Cardiac fibroblast (primary cell): ENCODE data around the gene KRTAP4-8.
"Not testable (repeated sequence)": the region's sequence is repeated elsewhere in the genome, so short reads cannot be mapped to it uniquely, and the experiment has no call there.

Source experiments
- DNase-seq, 2 donors: peaks; one replicate each; pipeline versions ENCODE4 v3.0.0 to v3.0.0-alpha.2; 2010; ENCODE audit warnings: low read depth in 2 of 2
- H3K4me3 ChIP-seq, 2 donors: replicated peaks in 1 of 2; 1 replicate in 1 of 2; 2 replicates in 1 of 2; pipeline ENCODE4 v1.5.1; 2011; ENCODE audit warnings: low read depth in 2 of 2, low read length in 2 of 2, mild to moderate bottlenecking in 2 of 2, moderate library complexity in 1 of 2
- TF ChIP-seq, protein P1 (sequence below): IDR thresholded peaks from one replicate; pipeline ENCODE4 v1.5.1; 2011; ENCODE audit warnings: low read depth, mild to moderate bottlenecking, low read length, inconsistent platforms

The KRTAP4-8 gene

DNA sequence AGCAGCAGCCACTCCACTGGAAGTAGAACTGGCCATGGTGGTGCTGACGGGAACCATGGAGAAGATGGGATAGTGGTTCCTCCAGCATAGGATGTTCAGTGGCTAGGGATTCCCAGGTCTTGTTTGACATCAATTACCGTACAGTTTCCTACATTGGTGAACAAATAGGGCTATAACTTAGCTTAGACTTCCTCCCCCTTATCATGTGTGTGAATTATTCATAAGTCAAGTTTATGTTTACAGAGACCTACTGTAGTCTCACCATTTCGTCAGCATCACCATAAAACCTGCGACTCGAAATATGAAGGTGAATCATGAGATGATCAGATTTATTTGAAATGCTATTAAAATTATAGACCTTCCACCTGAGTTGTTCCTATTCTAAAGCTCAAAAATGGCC, 39.2 kb downstream of the KRTAP4-8 start:
- no peak overlapping the region for H3K4me3 ChIP-seq
- DNase-seq, result peak in 1 of 2 donors; percentile 31

DNA sequence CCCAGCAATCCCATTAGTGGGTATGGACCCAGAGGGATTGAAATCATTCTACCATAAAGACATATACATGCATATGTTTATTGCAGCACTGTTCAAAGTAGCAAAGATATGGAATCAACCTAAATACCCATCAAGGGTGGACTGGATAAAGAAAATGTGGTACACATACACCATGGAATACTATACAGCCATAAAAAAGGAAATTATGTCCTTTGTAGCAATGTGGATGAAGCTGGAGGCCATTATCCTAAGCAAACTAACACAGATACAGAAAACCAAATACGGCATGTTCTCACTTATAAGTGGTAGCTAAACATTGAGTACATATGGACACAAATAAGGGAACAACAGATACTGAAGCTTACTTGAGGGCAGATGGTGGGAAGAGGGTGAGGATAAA, 40.4 kb downstream of the KRTAP4-8 start:
- H3K4me3 ChIP-seq, result no peak overlapping the region
- TF ChIP-seq, protein P1, sequence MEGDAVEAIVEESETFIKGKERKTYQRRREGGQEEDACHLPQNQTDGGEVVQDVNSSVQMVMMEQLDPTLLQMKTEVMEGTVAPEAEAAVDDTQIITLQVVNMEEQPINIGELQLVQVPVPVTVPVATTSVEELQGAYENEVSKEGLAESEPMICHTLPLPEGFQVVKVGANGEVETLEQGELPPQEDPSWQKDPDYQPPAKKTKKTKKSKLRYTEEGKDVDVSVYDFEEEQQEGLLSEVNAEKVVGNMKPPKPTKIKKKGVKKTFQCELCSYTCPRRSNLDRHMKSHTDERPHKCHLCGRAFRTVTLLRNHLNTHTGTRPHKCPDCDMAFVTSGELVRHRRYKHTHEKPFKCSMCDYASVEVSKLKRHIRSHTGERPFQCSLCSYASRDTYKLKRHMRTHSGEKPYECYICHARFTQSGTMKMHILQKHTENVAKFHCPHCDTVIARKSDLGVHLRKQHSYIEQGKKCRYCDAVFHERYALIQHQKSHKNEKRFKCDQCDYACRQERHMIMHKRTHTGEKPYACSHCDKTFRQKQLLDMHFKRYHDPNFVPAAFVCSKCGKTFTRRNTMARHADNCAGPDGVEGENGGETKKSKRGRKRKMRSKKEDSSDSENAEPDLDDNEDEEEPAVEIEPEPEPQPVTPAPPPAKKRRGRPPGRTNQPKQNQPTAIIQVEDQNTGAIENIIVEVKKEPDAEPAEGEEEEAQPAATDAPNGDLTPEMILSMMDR, result no peak
- DNase-seq, result no peak

More for the DNA sequence above, 39.2 kb downstream of the KRTAP4-8 start:
- TF ChIP-seq, protein P1, result no peak

DNA sequence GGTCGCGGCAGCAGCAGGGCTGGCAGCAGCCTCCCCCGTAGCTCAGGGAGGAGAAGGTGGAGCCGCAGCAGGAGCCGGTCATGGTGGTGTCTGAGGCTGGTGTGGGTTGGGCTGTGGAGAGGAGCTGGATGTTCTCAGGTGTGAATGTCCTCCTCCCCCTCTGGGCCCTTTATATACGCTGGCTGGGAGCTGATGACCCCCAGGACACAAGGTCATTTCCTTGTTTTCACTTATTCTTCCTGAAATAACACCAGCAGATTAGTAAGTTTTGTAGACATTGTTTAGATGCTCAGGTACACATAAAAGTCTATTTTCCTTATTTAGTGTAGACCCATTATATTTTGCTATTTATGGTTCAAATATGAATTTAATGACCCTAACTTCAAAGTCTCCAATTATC, 42.8 kb downstream of the KRTAP4-8 start, which contains the start of gene KRTAP2-2:
TSS of gene KRTAP2-2 (minus strand) at position 101 of the 400 bp plus-strand sequence. CDS start at position 82, 19 bp downstream.
- DNase-seq, H3K4me3 ChIP-seq: not testable (repeated sequence)

DNA sequence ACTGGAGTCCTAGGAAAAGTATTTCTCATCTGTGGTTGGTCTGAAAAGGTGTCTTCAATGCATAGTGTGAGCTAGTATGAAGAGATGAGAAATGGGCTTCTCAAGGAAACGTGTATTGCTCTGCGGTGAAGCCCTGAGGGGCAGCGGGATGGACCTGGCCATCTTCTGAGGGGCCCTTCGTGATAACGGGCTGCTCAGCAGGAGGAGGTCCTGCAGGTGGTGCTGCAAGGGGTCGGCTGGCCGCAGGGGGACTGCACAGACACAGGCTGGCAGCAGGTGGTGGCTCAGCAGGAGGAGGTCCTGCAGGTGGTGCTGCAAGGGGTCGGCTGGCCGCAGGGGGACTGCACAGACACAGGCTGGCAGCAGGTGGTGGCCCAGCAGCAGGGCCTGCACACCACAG, 43.4 kb downstream of the KRTAP4-8 start:
- DNase-seq, H3K4me3 ChIP-seq: not testable (repeated sequence)

DNA sequence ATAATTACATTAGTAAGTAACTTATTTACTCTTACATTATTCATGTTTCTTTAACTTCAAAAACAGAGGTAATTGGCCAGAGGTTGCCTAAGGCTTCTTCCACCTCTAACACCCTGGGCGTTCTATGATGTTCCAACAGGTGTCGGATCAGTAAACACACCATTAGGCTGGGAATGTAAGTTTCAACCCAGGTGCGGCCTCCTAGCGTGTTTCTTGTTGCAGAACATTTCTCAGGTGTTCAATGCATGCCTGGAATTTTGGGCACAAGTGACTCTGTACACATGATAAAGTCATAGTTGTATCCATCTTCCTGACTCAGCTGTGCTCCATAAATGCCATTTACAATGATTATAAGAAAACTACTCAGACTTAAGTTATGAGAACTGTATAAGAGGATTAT, 43.9 kb downstream of the KRTAP4-8 start:
- no peak for DNase-seq
- no peak overlapping the region for H3K4me3 ChIP-seq
- TF ChIP-seq, protein P1, result no peak

DNA sequence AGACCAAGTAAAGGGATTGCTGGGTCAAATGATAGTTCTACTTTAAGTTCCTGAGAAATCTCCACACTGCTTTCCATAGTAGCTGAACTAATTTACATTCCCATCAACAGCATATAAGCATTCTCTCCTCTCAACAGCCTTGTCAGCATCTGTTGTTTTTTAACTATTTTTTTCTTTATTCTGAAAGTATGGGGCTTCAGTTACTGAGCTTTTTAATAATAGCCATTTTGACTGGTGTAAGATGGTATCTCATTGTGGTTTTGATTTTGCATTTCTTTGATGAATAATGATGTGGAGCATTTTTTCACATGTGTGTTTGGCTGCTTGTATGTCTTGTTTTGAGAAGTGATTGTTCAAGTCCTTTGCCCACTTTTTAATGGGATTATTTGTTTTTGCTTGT, 45.4 kb downstream of the KRTAP4-8 start:
- H3K4me3 ChIP-seq, result no peak overlapping the region
- TF ChIP-seq, protein P1, result no peak
- DNase-seq, result peak in 1 of 2 donors; percentile 29

DNA sequence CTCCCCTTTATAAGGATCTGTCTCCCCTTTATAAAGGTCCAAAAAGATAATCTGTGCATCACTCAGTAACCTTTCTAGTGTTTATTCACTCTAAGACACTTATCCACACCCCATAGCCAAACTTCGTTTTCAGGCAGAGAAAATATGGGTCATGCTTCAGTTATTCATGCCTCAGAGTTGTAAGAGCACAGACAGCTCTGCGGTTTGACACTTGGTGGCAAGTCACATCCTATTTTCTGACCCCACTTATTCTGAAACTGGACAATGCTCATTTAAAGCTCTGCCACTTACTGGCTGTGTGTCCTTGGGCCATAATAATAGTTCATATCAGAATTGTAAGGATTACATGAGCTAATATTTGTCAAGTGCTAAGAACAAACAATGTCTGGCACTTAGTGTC, 48.8 kb downstream of the KRTAP4-8 start:
- no peak overlapping the region for H3K4me3 ChIP-seq
- TF ChIP-seq, protein P1, result no peak
- DNase-seq, result peak in 1 of 2 donors; percentile 85

DNA sequence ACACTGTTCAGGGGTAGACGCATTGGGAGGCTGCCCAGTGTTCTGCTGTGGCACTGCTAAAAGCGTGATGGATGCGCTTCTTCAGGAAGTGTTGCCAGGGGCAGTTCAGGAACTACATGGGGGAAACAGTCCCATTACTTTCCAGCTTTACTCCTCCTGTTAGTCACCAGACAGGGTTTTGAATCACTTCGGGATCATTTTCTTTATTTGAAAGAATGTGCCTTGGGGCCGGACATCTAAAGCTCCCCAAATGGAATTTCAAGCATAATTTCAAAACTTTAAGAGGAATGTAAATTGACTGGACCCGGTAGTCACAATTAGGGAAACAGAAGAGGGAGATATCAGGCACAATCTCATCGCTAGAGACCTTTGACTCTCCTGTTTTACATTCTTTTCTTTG, 49.5 kb downstream of the KRTAP4-8 start:
- TF ChIP-seq, protein P1, result no peak
- H3K4me3 ChIP-seq, result no peak overlapping the region
- DNase-seq, result peak in 1 of 2 donors; percentile 57
